PFSK-1 (cell line): ENCODE measurements around the gene PAK1. TPM values are rescaled to one million over a fixed set of nuclear protein-coding genes. Genes with fewer than 3 reads are reported as not detected.

Experiments
- FOXP2 ChIP-seq: optimal IDR thresholded peaks from 2 replicates; pipeline ENCODE3; 2011; ENCODE audit warnings: borderline replicate concordance, control low read depth, inconsistent platforms; ENCODE audit not compliant: insufficient read depth; ENCODE audit errors: extremely low read length, extremely low read depth
- POLR2AphosphoS5 ChIP-seq: IDR thresholded peaks from 2 replicates; pipeline ENCODE4 v1.6.1; 2012; ENCODE audit warnings: low read depth, mild to moderate bottlenecking, control low read depth, low read length, moderate library complexity
- REST ChIP-seq, 2 experiments: IDR thresholded peaks; 2 replicates each; pipeline versions ENCODE4 v1.6.1 to v1.8.0; 2011 to 2012; ENCODE audit warnings: low read depth in 2 of 2, low read length in 2 of 2, control low read depth in 1 of 2, inconsistent platforms in 1 of 2, mild to moderate bottlenecking in 1 of 2, moderate library complexity in 1 of 2; ENCODE audit not compliant: insufficient read depth in 1 of 2
- SIN3A ChIP-seq: IDR thresholded peaks from 2 replicates; pipeline ENCODE4 v1.6.1; 2012; ENCODE audit warnings: mild to moderate bottlenecking, low read length, moderate library complexity, borderline replicate concordance; ENCODE audit not compliant: insufficient read depth
- TAF1 ChIP-seq: IDR thresholded peaks from 2 replicates; pipeline ENCODE4 v1.6.1; 2012; ENCODE audit warnings: low read length, control low read depth, borderline replicate concordance; ENCODE audit not compliant: insufficient read depth
- polyA plus RNA-seq: library from polyadenylated mRNA; unstranded; fragments of >200 nt; gene quantifications from one replicate; pipeline ENCODE4 v1.2.1, GENCODE V29; 2012; ENCODE audit warnings: low read depth, missing spikeins; ENCODE audit not compliant: insufficient read length

PAK1 gene
- 8.3 TPM for polyA plus RNA-seq

GRCh38 chr11:77473801-77474683 lies at the start of gene PAK1:
Gene PAK1, minus strand, starts transcription at chr11:77474094. Its CDS starts 81,574 bp downstream, at chr11:77392520.
- TF ChIP-seq FOXP2 (peak; percentile 71), SIN3A (no peak), REST (IDR thresholded peaks at IDR 0.05; ENCODE audit: insufficient read depth in 1 of 2, low read depth in 2 of 2, low read length in 2 of 2) (peak; percentile 11 to 62; a peak in 1 of 4 replicates)

- TF ChIP-seq FOXP2 (no peak), TAF1 (no peak), REST (IDR thresholded peaks at IDR 0.05; ENCODE audit: insufficient read depth in 1 of 2, low read depth in 2 of 2, low read length in 2 of 2) (no peak), SIN3A (no peak), POLR2AphosphoS5 (no peak)
These were observed 48.3 kb upstream of the PAK1 start for GRCh38 chr11:77522215-77522614.

GRCh38 chr11:77519847-77520246 lies 46.0 kb upstream of the PAK1 start:
- no peak for TF ChIP-seq REST (IDR thresholded peaks at IDR 0.05; ENCODE audit: insufficient read depth in 1 of 2, low read depth in 2 of 2, low read length in 2 of 2)
- no peak for TF ChIP-seq POLR2AphosphoS5
- no peak for TF ChIP-seq SIN3A
- TF ChIP-seq TAF1 = no peak
- TF ChIP-seq FOXP2 = no peak

DNA sequence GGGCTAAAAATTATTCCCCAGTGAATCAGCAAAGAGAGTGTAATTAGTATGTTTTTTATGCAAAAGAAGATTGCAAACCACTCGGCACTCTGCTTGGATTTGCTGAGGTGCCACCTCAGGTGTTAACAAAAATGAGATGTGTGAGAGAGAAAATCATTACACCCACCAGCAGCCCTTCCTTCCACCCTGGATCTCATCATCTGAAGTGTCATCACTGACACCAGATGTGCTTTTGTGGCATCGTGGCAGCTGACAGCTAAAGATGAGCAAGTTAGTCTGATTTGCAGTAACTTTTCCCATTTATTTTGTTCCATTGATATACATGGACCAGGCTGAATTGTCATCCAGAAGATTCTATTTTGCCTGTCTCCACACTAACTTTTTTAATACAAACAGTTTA lies 44.6 kb upstream of the PAK1 start:
- TF ChIP-seq SIN3A (no peak), TAF1 (no peak), REST (IDR thresholded peaks at IDR 0.05; ENCODE audit: insufficient read depth in 1 of 2, low read depth in 2 of 2, low read length in 2 of 2) (no peak), POLR2AphosphoS5 (no peak), FOXP2 (no peak)
